Fibroblast of mammary gland (primary cell): ENCODE data around the gene PTPN4.
A peak's percentile ranks its signal among the peaks of the same experiment; 100 is the strongest.

Source experiments
- DNase-seq: peaks from one replicate; pipeline ENCODE4 v3.0.0-alpha.2; 2010; ENCODE audit warnings: low read depth
- H3K4me3 ChIP-seq: 2 replicates; pipeline ENCODE4 v1.5.1; 2011; ENCODE audit warnings: low read depth, mild to moderate bottlenecking, low read length, moderate library complexity; ENCODE audit not compliant: control insufficient read depth
- TF ChIP-seq, protein P1 (sequence below): conservative IDR thresholded peaks from 2 replicates; pipeline ENCODE4 v1.5.1; 2011; ENCODE audit warnings: low read depth, low read length, inconsistent platforms; ENCODE audit not compliant: control insufficient read depth, insufficient read depth

PTPN4 gene

GRCh38 chr2:119943058-119943457 is 183.3 kb downstream of the PTPN4 start:
- H3K4me3 ChIP-seq: no peak overlapping the region
- TF ChIP-seq, protein P1, sequence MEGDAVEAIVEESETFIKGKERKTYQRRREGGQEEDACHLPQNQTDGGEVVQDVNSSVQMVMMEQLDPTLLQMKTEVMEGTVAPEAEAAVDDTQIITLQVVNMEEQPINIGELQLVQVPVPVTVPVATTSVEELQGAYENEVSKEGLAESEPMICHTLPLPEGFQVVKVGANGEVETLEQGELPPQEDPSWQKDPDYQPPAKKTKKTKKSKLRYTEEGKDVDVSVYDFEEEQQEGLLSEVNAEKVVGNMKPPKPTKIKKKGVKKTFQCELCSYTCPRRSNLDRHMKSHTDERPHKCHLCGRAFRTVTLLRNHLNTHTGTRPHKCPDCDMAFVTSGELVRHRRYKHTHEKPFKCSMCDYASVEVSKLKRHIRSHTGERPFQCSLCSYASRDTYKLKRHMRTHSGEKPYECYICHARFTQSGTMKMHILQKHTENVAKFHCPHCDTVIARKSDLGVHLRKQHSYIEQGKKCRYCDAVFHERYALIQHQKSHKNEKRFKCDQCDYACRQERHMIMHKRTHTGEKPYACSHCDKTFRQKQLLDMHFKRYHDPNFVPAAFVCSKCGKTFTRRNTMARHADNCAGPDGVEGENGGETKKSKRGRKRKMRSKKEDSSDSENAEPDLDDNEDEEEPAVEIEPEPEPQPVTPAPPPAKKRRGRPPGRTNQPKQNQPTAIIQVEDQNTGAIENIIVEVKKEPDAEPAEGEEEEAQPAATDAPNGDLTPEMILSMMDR: no peak
- DNase-seq: peak; percentile 56

GRCh38 chr2:119947535-119947934 is 187.8 kb downstream of the PTPN4 start:
- no peak overlapping the region for H3K4me3 ChIP-seq
- TF ChIP-seq, protein P1: no peak
- DNase-seq: peak; percentile 3

- TF ChIP-seq, protein P1: no peak
- DNase-seq: peak; percentile 21
- no peak overlapping the region for H3K4me3 ChIP-seq
Observed at GRCh38 chr2:119950966-119951365, 191.2 kb downstream of the PTPN4 start.

DNA sequence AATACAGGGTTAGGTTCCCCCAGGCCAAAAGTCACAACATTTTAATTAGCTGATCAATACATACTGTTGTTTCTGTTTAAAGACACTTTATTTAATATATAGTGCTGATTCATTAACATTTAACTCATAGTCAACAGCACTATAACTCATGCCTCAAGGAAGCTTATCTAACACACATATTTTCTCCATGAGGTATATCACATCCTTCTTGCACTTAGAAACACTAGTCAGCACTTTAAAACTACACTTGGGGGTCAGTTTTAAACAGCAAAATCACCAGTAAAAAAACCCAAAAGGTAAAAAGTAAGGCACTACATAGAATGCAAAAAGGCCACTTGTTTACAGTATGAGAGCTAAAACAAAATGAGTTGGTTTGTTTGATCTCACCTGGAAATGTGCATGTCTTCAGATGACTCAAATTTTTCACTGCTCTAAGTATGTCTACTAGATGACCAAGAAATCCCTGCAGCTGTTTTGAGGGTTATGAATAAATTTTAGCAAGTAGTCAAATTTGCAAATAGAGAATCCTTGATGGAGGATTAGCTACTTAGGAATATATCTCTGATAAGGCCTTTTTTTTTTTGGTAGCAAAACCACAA is 199.0 kb downstream of the PTPN4 start:
- TF ChIP-seq, protein P1: no peak
- peak; percentile 10 for DNase-seq
- no peak overlapping the region for H3K4me3 ChIP-seq

DNA sequence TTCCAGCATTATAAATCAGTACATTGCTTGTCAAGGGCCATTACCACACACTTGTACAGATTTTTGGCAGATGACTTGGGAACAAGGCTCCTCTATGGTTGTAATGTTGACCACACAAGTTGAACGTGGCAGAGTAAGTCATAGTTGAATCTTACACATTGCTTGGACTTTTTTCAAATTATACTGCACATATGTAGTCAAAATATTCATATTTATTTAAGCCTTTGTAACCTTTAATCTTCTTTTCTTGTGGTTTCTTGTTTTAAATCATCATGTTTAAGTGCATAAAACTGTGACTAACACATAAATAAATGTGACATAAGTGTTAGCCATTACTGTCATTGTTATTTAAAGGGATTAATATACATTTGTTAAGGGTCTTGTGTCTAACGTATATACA is 201.1 kb downstream of the PTPN4 start:
- no peak overlapping the region for H3K4me3 ChIP-seq
- DNase-seq: peak; percentile 75
- TF ChIP-seq, protein P1: no peak

- TF ChIP-seq, protein P1: no peak
- no peak for DNase-seq
- H3K4me3 ChIP-seq: no peak overlapping the region
Observed at GRCh38 chr2:119981896-119982295, 222.2 kb downstream of the PTPN4 start.

- DNase-seq: no peak
- H3K4me3 ChIP-seq: no peak overlapping the region
- TF ChIP-seq, protein P1: no peak
Observed at GRCh38 chr2:119982506-119982905, 222.8 kb downstream of the PTPN4 start.
